ENCODE results near the gene DENND6A.
"Not testable (repeated sequence)": the region's sequence is repeated elsewhere in the genome, so short reads cannot be mapped to it uniquely, and the experiment has no call there.

Gene DENND6A

GRCh38 chr3:57691411-57692132 lies 1.3 kb downstream of the DENND6A start:
- DNase-seq = no peak

GRCh38 chr3:57689367-57690053 lies 3.4 kb downstream of the DENND6A start:
- no peak for DNase-seq

DNA sequence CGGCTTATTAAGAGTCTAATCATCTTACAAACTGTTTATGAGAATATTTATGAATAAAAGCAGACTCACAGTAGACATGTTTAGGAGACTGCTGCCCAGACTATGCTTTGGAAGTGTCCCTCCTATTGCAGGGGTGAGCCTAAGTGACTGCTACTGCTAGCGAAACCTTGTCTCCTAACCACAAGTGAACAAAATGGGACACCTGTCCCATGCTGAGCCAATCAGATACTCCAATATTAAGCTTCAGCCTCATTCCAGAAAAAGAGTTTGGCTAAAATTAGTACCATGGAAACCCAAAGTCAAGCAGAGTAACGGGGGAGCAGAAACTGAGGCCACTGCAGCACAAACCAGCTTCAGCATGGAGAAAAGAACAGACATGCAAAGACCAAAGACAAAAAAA lies 4.6 kb downstream of the DENND6A start:
- no peak for DNase-seq

DNA sequence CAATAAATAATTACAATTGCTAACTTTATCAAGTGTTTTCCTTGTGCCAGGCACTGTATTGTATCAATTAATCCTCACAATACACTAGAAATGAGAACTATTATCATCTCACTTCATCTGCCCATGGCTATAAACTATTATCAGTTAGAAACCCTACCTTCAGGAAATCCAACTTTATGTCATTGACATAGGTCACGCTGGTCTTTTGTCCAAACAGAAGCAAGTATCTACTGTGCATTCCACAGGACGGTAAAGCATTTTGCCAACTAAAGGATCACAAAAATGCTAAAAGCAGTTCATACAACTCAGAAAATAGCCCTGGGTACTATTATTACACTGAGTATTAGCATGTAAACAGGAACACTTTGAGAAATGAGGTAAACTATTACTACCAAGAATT lies 9.6 kb downstream of the DENND6A start:
- no peak for DNase-seq

DNA sequence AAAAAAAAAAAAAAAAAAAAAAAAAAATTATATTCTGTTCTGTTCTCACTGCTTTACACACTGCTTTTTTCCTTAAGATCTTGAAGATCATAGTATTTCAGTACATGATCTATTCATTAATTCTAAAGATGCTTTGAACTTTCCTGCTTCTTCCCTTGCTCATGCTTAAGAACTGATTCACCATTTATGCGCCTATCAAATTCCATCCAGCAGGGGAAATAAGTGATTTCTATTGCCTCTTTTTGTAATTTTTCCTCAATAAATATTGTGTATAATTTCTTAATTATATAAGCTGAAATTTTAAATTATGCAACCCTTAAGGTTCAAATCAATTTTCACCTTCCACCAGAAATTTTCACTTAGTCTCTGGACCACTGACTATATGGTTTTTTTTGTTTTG lies 10.6 kb downstream of the DENND6A start:
- DNase-seq = no peak

- no peak for DNase-seq
These were observed 11.2 kb downstream of the DENND6A start for GRCh38 chr3:57681691-57682090.

DNA sequence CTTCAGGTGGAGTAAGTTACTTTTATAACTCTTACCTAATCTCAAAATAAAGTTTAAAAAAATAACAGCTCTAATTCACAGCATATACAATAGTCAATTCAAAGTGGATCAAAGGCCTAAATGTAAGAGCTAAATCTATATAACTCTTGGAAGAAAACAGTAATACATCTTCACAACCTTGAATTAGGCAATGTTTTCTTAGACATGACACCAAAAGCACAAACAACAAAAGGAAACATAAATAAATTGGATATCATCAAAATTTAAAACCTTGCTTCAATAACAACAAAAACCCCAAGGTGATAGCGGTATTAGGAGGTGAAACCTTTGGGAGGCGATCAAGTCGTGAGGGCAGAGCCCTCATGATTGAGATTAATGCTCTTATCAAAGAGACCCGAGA lies 12.8 kb downstream of the DENND6A start:
- DNase-seq = no peak

- DNase-seq = no peak
These were observed 17.3 kb downstream of the DENND6A start for GRCh38 chr3:57675530-57675929.

GRCh38 chr3:57673156-57673555 lies 19.7 kb downstream of the DENND6A start:
- DNase-seq = no peak

- DNase-seq = no peak
These were observed 22.3 kb downstream of the DENND6A start for GRCh38 chr3:57670543-57670942.

GRCh38 chr3:57661404-57661803 lies 31.5 kb downstream of the DENND6A start:
- DNase-seq = no peak

DNA sequence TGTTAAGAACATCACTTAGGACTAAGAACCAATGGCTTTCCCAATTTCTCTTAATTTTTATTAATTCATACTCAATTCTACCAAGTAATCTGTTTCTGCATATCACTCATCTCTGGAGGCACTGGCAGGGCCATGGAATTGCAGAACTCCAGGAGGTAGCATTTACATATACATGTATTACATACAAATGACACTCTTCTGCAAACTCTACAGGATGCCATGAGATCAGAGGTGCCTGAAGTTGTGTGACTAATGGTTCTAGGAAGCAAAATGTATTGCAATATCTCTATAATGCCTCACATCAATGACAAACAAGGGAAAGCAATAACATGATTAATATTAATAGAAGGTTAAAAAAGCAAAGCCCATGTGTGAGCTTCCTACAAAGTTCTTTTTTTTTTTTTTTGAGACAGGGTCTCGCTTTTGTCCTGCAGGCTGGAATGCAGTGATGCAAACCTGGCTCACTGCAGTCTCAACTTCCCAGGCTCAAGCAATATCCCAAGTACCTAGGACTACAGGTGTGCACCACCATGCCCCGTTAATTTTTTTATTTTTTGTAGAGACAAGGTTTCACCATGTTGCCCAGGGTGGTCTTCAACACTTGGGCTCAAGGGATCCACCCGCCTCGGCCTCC lies 33.0 kb downstream of the DENND6A start:
- DNase-seq = no peak

DNA sequence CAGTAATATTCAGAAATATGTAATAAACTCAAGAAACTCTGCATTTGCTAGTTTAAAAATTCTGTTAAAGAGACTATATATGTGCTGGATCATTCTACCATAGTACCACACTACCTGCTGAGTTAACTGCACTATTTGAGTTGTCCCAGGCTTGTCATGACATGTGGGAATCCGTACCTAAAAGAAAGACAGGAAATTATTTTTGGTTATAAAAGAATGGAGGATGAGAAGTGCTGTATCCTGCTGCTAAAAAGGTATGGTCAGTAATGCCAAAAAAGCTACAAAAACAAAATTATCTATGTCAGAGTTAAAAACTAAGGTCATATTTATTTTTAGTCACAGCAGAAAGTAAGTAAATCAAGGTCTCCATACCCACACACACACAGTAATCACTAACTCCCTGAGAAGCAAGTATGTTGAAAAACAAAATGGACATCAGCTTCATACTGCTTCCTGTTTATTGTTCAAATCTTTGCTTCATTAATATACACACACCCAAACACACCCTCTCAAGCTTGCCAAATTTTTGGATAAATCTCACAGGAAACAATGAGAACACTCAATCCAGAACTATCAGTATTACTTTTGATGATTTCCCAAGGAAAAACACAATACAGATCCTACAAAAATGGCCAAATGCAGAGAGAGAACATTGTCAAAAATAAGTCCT lies 33.7 kb downstream of the DENND6A start:
- no peak for DNase-seq

DNA sequence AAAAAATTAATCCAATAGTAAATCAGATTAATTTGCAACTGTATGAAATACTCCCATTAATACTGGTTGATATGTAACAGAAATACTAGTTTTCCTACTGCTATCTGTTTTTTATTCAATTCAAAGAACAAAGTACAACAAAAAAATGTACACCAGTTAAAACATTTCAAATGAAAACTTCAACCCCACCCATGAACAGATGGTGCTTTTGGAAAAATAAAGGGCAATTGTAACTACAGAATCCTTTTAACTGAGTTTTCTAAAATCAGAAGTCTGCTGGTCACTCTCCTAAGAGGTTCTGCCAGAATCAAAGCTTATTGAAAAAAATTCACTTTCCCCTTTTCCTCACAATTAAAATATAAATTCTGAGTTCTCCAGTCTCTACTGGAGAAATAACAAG lies 34.3 kb downstream of the DENND6A start:
- DNase-seq = no peak

DNA sequence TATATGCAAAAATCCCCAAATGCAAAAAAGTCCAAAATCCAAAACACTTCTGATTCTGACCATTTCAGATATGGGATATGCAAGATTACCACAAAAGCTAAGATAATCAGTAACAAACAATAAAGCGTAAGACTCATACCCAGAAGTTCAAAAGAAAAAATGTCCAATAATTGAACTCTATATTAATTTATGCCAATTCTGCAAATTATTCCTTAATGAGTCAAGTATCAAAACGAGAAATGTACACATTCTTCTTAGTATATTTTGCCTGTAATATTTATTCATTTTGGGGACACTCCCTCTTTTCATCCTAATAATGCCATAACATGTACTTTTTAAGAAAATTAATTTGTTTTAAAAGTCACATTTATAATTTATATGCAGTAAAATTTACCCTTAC lies 37.1 kb downstream of the DENND6A start:
- DNase-seq = no peak

DNA sequence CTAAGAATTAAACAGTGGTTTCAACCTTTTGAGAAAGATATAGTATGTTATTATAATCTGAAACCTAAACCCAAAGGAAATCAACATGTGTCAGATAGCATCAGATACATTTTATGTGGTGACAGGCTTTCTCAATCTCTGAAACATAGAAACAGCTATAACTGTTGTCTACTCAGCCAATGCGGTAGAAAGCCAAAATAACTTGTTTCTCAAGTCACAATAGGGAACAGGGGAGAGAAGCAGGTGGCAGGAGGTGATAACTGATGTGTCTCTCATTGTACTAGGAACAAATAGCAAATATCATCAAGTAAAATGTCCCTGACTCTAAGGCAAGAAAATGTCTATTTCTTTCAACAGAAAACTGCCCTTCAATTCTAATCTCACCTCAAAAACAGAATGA lies 38.6 kb downstream of the DENND6A start:
- no peak for DNase-seq

DNA sequence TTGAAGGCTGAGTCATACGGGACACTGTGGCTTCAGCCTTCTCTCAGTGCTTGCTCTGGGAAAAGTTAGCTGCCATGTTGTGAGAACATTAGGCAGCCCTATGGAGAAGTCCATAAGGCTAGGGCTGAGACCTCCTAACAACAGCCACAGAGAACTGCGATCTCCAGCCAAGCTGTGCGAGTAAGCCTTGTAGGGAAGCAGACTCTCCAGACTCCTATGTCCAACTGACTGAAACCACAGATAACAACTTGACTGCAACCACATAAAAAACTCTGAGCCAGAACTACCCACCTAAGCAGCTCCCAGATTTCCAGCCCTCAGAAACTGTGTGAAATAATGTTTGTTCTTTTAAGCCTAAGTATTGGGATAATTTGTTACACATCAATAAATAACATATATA lies 40.7 kb downstream of the DENND6A start:
- DNase-seq = no peak

GRCh38 chr3:57647292-57647940 lies 45.5 kb downstream of the DENND6A start:
- no peak for DNase-seq

GRCh38 chr3:57646723-57647122 lies 46.2 kb downstream of the DENND6A start:
- DNase-seq = no peak

GRCh38 chr3:57644740-57645139 lies 48.1 kb downstream of the DENND6A start:
- no peak for DNase-seq

GRCh38 chr3:57637391-57637790 lies 55.5 kb downstream of the DENND6A start:
- no peak for DNase-seq

GRCh38 chr3:57634259-57634658 lies 58.6 kb downstream of the DENND6A start:
- not testable (repeated sequence) for DNase-seq

DNA sequence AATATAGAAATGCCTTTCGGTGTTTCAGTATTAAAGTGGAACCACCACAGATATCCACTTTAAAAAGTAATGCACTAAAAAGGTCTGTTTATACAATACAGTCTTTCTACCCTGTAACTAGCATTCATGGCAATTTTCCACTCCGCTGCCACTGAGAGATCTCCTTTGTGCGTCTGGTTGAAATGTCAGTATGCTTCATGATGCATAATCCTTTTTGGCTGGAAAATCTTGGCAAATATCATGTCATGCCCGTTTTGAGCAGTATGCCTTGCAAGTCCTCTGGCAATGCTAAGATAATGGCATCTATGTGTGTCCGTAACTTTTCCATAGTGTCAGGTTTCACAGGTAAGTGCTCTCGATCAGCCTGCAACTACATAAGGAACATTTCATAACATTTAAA lies 64.9 kb downstream of the DENND6A start:
- DNase-seq = no peak
